ENCODE data around the gene LRBA.

LRBA gene

DNA sequence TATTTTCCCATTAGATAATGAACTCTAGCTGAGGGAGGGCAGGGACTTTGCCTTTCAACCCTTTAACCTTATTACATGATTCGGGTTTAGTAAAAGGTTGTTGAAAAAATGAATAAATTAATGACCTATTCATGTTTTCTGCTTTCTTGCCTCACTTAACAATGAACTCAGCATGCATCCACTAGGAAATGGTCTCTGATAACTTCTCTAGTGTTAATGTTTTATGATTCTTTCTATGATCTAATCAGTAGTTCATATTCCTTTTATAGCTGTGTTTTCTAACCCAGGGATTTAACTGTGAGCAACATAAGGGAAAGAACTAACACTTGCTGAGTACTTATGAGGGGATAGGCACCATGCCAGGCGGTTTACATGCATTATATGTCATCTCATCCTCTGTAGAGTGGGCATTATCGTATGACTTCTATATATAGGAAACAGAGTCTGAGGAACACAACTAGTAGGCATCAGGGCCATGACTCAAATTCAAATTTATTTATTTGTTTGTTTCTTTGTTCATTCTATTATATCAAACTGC lies 669.8 kb downstream of the LRBA start:
- no peak for DNase-seq

- no peak for DNase-seq
Measured at GRCh38 chr4:150343796-150344195, 671.3 kb downstream of the LRBA start.

DNA sequence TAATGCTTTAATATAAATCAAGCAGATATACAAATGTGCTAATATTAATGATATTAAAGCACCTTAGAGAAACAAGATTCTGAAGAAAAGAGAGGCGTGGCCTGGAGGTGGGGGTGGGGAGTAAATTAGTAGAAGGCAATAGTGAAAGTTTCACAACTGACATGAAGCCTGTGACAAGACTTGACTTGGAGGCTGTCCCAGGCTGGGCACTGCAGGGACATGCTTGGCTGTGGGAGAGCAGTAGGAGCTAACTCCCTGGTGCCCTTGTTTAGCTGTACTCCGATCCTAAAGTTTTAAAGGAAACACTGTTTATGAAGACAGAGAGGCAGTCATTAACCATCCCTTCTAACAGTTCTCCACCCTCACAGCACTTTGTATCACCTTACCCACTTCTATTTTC lies 672.1 kb downstream of the LRBA start:
- DNase-seq, result no peak

DNA sequence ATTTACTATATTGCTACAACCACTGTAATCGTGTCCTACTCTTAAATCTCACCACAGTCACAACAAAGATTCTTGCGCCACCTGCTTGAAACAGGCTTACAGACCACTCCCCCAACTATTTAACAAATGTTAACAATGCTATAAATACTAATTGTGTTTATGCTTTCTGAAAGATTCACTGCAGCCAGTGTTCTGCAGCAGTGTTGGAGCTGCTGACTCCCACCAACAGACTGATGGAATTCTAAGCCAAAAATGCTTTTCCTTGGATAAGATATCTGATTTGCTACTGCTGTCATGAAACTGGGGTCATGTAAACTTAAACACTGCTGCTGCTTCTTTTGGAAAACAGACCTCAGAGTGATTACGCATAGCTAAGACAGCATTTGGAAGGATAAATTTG lies 677.4 kb downstream of the LRBA start:
- DNase-seq, result no peak

DNA sequence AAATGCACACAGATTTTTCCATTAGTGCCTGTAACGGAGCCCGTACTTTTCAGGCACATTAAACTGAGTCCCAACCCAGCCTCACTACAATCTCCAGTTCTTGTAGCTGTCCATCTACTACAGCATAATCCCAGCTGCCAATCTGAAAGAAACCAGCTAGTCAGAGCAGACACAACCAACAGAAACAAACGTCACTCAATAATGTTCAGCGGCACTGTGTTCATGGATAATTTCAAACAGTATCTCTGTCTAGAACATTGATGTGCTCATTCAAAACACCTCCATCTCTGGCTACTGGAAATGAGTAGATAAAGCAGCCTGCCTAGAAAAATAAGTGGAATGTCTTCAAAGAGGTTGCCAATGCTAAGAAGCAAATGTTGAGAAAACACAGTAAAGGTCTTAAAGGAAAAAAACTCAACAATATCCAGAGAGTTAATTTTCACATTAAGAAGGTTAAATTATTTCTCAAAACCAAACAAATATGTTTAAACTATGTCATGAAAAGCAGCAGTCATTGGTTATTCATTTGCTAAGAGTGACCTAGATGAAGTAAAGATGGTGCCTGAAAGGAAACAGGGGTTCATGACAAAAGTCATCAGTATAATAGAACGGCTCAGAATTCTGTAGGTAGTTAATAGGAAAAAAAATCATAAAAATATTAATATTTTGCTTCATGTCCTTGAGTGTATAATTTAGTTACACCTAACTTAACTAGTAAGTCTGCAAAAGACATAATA lies 678.2 kb downstream of the LRBA start:
- no peak for DNase-seq

GRCh38 chr4:150332961-150333360 lies 682.1 kb downstream of the LRBA start:
- no peak for DNase-seq

- no peak for DNase-seq
Measured at GRCh38 chr4:150332086-150332485, 683.0 kb downstream of the LRBA start.

GRCh38 chr4:150329373-150329772 lies 685.7 kb downstream of the LRBA start:
- DNase-seq, result no peak

- no peak for DNase-seq
Measured at GRCh38 chr4:150328496-150328895, 686.6 kb downstream of the LRBA start.

- no peak for DNase-seq
Measured at GRCh38 chr4:150327262-150327780, 687.8 kb downstream of the LRBA start.

DNA sequence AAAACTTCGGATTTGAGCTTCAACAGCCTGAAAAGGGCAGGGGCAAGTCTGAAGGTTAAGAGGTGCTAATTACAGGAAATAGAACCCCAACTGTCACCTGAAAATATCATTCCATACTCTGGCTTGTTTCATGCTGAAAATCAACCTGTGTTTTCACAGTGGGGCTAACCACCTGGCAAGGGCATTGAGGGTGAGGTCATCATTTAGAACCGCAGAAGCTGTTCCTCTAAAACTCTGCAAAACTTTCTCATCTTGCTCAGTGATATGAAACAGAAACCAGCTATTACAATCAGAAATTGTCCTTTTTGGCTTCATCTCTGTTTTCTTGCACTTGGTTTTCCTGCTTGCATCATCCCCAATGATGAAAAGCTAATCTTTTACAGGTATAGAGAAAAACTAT lies 689.2 kb downstream of the LRBA start:
- DNase-seq, result no peak

DNA sequence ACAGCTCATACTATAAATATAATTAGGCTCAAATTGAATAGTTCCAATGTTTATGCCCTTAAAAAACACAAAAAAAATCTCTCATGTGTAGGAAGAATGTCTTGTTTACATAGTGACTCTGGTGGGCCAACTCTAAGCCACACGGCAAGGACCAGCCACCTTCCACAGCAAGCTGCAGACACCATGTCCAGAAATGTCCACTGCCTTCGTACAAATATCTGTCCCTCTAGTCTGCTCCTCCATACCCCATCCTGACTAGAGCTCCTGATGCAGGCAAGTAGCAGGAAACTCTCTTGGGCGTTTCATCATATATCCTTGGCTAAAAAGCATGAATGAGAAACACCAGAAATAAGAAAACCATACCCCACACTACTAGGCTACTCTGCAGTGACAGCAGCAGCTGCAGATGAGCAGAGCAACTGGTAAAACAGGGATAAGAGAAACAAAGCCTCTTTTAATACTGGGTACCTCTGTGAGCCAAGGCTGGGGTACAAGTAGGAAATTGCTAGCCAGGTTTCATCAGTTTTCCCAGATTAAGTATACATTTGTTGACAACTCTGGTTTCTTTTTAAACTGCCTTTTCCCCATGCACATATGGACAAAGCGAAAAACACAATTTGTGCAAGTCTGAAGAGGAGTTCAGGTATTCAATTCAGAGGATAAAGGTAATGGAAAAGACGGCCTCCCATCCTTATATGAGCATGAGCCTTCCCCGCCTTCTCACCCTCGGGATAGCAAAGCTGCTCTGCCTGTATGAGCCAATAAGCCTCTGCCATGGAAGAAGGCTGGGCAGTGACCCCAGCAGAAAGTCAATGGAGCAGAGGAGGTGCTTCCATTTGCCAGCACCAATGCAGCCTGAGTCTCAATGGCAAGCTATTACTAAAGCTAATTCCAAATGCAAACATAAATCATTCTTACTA lies 691.4 kb downstream of the LRBA start:
- DNase-seq, result no peak

- DNase-seq, result no peak
Measured at GRCh38 chr4:150322646-150323045, 692.4 kb downstream of the LRBA start.

DNA sequence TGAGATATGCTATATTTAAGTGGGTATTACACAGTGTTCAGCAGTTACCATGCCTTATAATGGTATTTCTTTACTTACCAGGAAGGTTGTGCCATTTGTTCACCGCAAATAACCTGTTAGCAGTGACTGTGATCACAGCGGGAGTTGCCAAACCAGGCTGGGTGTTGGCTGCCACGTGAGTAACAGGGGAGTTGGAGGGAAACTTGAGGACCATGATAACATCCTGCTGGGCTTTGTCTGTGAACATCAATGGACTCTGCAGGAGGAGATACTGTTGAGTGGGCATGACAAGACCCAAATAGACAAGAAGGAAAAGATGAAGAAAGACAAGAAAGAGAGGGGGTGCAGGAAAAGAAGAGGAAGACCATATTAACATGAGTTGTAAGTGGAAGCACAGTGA lies 694.0 kb downstream of the LRBA start:
- DNase-seq, result no peak

DNA sequence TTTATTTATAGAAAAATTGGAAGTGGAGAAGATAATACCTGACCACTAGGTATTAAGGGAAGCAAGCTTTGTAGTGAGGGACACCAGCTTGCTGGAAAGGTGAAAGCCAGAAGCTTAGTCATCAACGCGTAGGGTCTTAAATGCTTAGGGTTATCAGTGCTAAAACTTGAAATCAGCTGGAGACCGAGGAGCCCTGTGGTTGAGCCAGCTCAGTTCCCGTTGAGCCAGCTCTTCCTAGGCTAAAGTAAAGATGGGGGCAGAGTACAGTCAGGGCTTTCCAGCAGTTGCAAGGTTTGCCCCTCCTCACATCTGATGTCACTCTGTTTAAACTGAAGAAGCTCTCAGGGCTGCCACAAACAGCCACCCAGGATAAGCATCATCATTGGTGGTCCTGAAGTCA lies 696.1 kb downstream of the LRBA start:
- DNase-seq, result no peak

- DNase-seq, result no peak
Measured at GRCh38 chr4:150318527-150318926, 696.6 kb downstream of the LRBA start.

GRCh38 chr4:150316332-150317205 lies 698.5 kb downstream of the LRBA start:
- DNase-seq, result no peak

GRCh38 chr4:150315691-150316090 lies 699.4 kb downstream of the LRBA start:
- DNase-seq, result no peak

DNA sequence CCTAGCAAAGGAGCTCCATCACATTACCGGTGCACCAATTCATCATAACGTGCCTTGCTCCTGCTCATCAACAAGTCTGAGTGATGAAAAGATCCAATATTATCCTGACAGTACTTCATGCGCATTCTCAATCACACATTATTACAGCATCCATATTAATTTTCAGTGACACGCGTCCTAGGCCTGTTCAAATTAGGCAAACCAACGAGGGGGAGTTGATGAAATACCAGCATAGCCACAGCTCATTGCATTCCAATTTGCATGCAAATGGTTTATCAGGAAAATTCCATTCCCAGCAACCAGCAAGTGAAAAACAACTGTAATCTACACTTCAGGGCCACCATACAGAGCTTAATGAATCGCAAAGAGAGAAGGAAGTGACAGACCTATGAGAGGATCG lies 699.9 kb downstream of the LRBA start:
- no peak for DNase-seq

- no peak for DNase-seq
Measured at GRCh38 chr4:150314031-150314430, 701.1 kb downstream of the LRBA start.

- DNase-seq, result no peak
Measured at GRCh38 chr4:150310159-150310895, 704.8 kb downstream of the LRBA start.

Measured in NCI-H510A treated with DMSO at 0.1 percent for 48 hours (cell line).